Tibial artery (tissue), 4 donors: ENCODE measurements around the gene CORO2B.

Experiments
- DNase-seq, 2 donors: peaks; one replicate each; pipeline ENCODE4 v3.0.0-alpha.2; 2019
- H3K27ac ChIP-seq, 2 donors: fragments of 200-600 bp; sonication (generic) in 1 of 2; 1 replicate in 1 of 2; 2 replicates in 1 of 2; pipeline ENCODE4 v1.5.1; 2018 to 2019; ENCODE audit warnings: mild to moderate bottlenecking in 1 of 2
- H3K27me3 ChIP-seq, 2 donors: fragments of 200-600 bp; sonication (generic) in 1 of 2; one replicate each; pipeline versions ENCODE4 v1.5.1 to v1.6.0; 2016 to 2019
- H3K36me3 ChIP-seq, 3 donors: fragments of 200-600 bp; sonication (generic) in 2 of 3; one replicate each; pipeline ENCODE4 v1.5.1; 2016 to 2019; ENCODE audit warnings: mild to moderate bottlenecking in 2 of 3
- H3K4me1 ChIP-seq, 4 donors: fragments of 200-600 bp; sonication (generic) in 2 of 4; 1 replicate in 3 of 4; 2 replicates in 1 of 4; pipeline ENCODE4 v1.5.1; 2016 to 2019
- H3K4me3 ChIP-seq, 2 donors: fragments of 200-600 bp; sonication (generic) in 1 of 2; 1 replicate in 1 of 2; 2 replicates in 1 of 2; pipeline ENCODE4 v1.5.1; 2018 to 2019; ENCODE audit warnings: mild to moderate bottlenecking in 2 of 2
- H3K9me3 ChIP-seq, 3 donors: fragments of 200-600 bp; sonication (generic) in 1 of 3; one replicate each; pipeline ENCODE4 v1.5.1; 2016 to 2019
- CTCF ChIP-seq, 2 experiments: fragments of 200-600 bp in 1 of 2; fragments of 450-650 bp in 1 of 2; IDR thresholded peaks; one replicate each; pipeline ENCODE4 v1.5.1; 2017 to 2019; ENCODE audit warnings: antibody characterized with exemption in 2 of 2, mild to moderate bottlenecking in 1 of 2, moderate library complexity in 1 of 2
- intact Hi-C: fragments of 100-400 bp; cut with DNase I; formaldehyde crosslinking; loops from one replicate; pipeline ENCODE4 v1.15.0; 2023; ENCODE audit warnings: low total_unique reads

CORO2B gene

GRCh38 chr15:68586274-68586961 is 7.6 kb downstream of the CORO2B start:
- Histone ChIP-seq H3K4me1 (peaks cover 0 to 37% (median 11%) of the 10 kb centered on the region in 4 donors), H3K4me3 (no peak overlapping the region), H3K36me3 (no peaks in the 10 kb centered on the region), H3K27ac (peak overlapping the region in 1 of 2 donors; percentile 44), H3K9me3 (no peaks in the 10 kb centered on the region), H3K27me3 (no peaks in the 10 kb centered on the region)
- peak in 1 of 2 donors; percentile 59 for DNase-seq
- no peak for TF ChIP-seq CTCF (IDR thresholded peaks at IDR 0.05)
- intact Hi-C loops: no loop called here

- Histone ChIP-seq H3K36me3 (no peaks in the 10 kb centered on the region), H3K27ac (peak overlapping the region in 1 of 2 donors; percentile 44), H3K27me3 (peaks cover 0 to 4% of the 10 kb centered on the region in 2 donors), H3K9me3 (no peaks in the 10 kb centered on the region), H3K4me1 (peaks cover 0 to 37% (median 11%) of the 10 kb centered on the region in 4 donors), H3K4me3 (no peak overlapping the region)
- TF ChIP-seq CTCF (IDR thresholded peaks at IDR 0.05): no peak
- intact Hi-C loops: no loop called here
- DNase-seq: peak in 1 of 2 donors; percentile 37
Measured at GRCh38 chr15:68587769-68588385, 9.1 kb downstream of the CORO2B start.

GRCh38 chr15:68589053-68589452 is 10.3 kb downstream of the CORO2B start:
- TF ChIP-seq CTCF (IDR thresholded peaks at IDR 0.05): no peak
- H3K4me3 ChIP-seq: no peak overlapping the region
- peaks cover 0 to 4% of the 10 kb centered on the region in 2 donors for H3K27me3 ChIP-seq
- peak overlapping the region in 1 of 2 donors; percentile 54 for H3K27ac ChIP-seq
- no peaks in the 10 kb centered on the region for H3K36me3 ChIP-seq
- H3K9me3 ChIP-seq: no peaks in the 10 kb centered on the region
- no peak for DNase-seq
- H3K4me1 ChIP-seq: peaks cover 0 to 33% (median 11%) of the 10 kb centered on the region in 4 donors
- intact Hi-C loops: no loop called here

DNA sequence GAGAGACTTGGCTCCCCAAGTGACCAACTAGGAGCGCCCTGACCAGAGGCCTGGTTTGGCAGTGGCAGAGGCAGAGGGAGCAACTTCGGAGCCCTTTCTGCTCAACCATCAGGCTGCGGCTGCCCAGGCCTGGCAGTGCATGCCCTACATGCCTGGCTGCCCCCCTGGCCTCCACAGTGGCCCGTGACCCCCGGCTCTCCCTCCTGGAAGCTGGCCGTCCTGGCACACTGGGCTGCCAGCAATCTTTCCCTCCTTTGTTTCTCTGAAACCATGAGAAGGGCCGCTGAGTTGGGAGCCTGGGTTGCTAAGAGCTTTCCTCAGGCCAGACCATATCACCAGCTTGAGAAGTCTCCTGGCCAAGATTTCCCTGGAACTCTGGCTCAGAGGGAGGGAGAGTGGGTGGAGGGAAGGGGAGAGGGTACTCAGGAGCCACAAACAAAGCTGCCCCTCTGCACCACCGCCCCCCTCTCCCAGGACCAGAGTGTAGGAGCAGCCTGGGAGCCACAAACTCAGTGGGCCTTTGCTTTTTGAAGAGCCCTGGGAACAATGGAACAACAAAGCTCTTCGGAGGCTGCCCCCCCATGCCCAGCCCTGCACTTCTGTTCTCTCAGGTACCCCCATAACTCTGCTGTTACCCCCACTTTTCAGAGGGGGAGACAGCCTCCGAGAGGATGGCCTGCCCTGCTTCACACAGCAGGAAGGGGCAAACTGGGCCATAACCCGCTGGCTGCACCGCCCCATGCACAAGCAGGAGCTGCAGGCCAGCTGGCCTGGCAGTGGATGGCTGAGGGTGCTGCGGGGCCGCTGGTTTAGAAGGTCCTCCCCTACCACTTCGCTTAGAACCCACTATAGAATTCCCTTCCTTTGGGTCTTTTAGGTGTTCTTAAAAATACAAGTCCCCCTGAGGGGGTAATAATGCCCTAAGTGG is 11.3 kb downstream of the CORO2B start:
- H3K36me3 ChIP-seq: no peaks in the 10 kb centered on the region
- H3K9me3 ChIP-seq: no peaks in the 10 kb centered on the region
- peaks cover 0 to 23% (median 7%) of the 10 kb centered on the region in 4 donors for H3K4me1 ChIP-seq
- H3K27ac ChIP-seq: peak overlapping the region; percentile 54
- peaks cover 0 to 4% of the 10 kb centered on the region in 2 donors for H3K27me3 ChIP-seq
- intact Hi-C loops: no loop called here
- no peak overlapping the region for H3K4me3 ChIP-seq
- peak in 1 of 2 donors; percentile 65 for DNase-seq
- TF ChIP-seq CTCF (IDR thresholded peaks at IDR 0.05): no peak

- no peak for DNase-seq
- TF ChIP-seq CTCF (IDR thresholded peaks at IDR 0.05): no peak
- Histone ChIP-seq H3K36me3 (no peaks in the 10 kb centered on the region), H3K4me3 (no peak overlapping the region), H3K9me3 (no peaks in the 10 kb centered on the region), H3K27me3 (peaks cover 0 to 4% of the 10 kb centered on the region in 2 donors), H3K4me1 (peaks cover 0 to 15% (median 7%) of the 10 kb centered on the region in 4 donors), H3K27ac (peak overlapping the region in 1 of 2 donors; percentile 54)
- intact Hi-C loops: no loop called here
Measured at GRCh38 chr15:68590721-68591389, 12.1 kb downstream of the CORO2B start.
